HG02763 (cell line): ENCODE measurements around the gene ATN1.

Experiments
- ATAC-seq: cut with Tn5 transposase; IDR thresholded peaks from one replicate; pipeline ENCODE4 v1.9.1; 2021; ENCODE audit warnings: mild to moderate bottlenecking, moderate library complexity; ENCODE audit not compliant: unreplicated experiment

ATN1 gene

DNA sequence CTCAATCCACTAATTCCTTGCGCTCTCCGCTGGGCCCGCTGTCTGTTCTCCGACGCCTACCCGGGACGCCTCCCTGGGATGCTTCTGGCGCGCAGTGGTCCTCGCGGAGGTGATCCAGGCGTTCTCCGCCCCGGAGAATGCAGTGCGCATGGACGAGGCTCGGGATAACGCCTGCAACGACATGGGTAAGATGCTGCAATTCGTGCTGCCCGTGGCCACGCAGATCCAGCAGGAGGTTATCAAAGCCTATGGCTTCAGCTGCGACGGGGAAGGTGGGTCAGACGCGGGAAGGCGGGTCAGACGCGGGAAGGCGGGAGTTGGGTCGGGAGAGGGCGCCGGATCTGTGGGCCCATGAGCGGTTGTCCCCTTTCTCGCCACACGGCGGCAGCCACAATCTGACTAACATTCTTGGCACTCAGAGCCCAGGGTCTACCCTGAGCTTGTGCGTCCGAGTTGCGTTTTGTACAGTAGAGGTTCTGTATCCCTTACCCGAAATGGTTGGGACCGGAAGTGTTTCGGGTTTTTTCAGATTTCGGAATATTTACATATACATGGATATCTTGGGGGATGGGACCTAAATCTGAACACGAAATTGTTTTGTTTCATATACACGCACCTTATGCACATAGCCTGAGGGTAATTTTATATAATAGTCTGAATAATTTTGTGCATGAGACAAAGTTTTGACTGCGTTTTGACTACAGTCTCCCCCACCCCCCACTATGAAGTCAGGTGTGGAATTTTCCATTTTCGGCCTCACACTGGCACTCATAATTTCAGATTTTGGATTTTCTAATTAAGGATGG, 16.8 kb downstream of the ATN1 start:
- peak; percentile 43 for ATAC-seq

- no peak for ATAC-seq
Observed at GRCh38 chr12:6945613-6946012, 17.9 kb downstream of the ATN1 start.

- ATAC-seq = peak; percentile 22
Observed at GRCh38 chr12:6946033-6946919, 18.5 kb downstream of the ATN1 start.

- no peak for ATAC-seq
Observed at GRCh38 chr12:6946920-6947374, 19.2 kb downstream of the ATN1 start.

DNA sequence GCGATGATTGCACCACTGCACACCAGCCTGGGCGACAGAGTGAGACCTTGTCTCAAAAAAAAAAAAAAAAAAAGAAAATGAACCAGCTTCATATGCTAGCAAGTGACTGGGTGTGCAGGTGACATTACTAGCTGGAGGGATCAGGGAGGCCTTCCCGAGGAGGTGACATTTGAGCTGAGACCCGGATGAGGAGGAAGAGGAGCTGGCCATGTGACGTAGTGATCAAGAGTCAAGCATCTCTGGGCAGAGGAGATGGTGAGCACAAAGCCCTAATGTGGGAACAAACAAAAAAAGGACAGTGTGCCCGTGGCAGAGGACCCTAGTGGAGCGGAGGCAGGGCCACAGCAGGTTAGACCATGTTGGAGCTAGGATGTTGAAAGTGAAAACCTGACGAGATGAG, 19.9 kb downstream of the ATN1 start:
- no peak for ATAC-seq

- ATAC-seq = no peak
Observed at GRCh38 chr12:6948873-6949594, 21.3 kb downstream of the ATN1 start.

DNA sequence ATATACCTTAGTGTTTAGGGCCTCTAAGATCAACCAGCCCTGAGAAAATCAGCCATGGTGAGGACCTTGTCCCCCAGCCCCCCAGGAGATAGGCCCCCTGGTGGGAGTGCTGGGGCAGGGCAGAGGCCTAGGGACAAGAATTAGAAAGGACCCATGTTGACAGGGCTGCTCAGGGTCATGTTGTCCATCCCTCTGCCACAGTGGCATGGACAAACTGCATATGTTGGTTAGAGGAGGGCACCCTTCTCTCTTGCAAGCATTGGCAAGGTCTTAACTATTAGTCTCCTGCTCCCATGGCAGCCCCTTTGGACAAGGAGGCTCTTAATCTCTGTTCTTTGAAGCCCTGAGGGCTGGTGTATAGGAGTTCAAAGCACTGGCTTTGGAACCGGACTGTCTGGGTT, 22.6 kb downstream of the ATN1 start:
- ATAC-seq = no peak

DNA sequence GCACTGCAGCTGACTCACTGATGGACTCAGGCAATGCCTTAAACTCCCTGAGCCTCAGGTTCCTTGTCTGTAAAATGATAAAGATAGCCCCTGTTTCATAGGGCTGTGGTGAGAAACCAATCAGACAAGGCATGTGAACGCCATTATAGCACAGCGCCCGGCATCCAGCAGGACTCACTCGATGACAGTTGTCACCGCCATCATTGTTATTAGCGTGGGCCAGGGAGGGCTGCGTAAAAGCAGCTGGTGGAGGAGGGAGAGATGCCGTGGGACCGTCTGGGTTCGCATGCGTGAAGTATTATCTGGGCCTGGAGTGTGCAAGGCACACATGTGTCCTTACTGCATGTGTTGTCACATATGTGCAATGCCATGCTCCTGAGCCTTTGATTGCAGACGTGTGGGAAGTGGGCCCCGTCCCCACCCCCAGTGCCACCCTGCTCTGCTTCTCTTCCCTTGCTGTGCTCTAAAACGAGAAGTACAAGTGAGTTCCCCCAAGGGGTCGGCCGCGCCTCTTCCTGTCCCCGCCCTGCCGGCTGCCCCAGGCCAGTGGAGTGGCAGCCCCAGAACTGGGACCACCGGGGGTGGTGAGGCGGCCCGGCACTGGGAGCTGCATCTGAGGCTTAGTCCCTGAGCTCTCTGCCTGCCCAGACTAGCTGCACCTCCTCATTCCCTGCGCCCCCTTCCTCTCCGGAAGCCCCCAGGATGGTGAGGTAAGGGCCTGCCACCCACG, 23.2 kb downstream of the ATN1 start, which contains the start of gene PTPN6:
Gene PTPN6 (plus strand): TSS at position 546 of the 730 bp plus-strand sequence. CDS start 157 bp downstream, at position 703.
- ATAC-seq = no peak

DNA sequence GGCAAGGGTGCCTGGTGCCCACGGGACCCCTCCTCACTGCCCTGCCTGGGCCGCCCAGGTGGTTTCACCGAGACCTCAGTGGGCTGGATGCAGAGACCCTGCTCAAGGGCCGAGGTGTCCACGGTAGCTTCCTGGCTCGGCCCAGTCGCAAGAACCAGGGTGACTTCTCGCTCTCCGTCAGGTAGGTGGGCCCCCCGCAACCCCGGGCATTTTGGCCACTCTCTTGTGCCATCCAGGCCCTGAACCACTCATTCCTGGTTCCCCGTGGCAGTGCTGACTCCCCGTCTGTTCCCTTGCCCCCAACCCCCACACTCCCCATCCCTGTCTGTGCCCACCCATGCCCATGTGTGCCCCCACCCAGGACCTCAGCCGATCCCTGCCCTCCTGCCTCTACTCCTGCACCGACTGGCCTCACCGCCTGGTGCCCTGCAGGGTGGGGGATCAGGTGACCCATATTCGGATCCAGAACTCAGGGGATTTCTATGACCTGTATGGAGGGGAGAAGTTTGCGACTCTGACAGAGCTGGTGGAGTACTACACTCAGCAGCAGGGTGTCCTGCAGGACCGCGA, 23.9 kb downstream of the ATN1 start:
- no peak for ATAC-seq

DNA sequence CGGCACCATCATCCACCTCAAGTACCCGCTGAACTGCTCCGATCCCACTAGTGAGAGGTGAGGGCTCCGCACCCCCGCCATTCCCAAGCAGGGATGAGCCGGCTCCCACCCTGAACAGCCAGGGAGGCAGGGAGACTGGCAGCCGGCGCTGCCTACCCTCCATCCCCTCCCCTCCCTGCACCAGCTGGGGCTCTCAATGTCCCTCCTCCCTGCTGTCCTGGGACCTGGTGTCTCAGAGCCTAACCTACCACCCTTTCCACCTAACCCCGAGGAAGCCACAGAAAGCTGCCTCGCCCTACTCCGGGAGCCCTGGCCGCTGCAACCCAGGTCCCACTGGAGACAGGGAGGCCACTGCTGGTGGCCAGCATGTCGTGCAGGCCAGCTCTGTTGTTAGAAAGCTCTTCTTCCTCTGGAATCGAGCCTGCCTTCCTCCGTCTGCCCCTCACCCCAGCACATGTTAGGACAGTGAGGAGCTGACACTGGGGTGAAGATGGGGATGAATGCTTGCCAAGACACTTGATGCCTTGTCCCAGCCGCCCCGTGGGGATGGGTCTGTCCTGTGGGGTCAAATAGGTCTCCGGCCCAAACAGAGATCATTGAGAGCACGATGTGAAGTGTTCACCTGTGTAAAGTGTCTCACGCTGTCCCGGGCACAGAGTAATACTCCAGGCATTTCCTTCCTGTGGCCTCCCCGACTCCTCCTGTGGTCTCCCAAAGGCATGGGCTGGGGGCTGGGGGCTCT, 24.5 kb downstream of the ATN1 start:
- no peak for ATAC-seq

DNA sequence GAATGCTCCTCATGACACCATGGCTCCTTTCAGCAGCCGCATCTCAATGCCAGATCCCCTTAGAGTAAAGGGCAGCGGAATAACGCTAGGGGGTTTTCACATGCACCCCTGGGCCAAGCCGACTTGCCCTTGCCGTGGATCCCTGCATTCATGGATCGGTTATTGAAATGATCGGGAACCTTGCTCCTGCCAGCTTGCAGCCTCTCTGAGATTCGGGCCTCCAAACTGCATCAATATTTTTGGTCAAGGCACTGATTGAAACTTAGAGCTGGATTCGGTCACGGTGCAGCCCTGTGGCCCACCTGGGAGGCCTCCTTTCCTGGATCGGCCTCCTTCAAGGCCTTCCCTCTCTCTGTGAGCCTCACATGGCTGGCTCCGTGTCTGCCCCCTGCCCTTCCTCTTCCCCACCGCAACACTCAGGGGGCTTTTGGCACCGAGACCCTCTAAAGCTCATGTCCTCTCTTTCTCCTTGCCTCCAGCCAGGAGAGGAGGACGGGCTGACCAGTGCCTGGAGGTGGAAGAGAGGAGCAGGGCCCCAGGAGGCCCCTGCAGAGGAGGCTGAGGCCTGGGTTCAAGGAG, 25.2 kb downstream of the ATN1 start:
- no peak for ATAC-seq

DNA sequence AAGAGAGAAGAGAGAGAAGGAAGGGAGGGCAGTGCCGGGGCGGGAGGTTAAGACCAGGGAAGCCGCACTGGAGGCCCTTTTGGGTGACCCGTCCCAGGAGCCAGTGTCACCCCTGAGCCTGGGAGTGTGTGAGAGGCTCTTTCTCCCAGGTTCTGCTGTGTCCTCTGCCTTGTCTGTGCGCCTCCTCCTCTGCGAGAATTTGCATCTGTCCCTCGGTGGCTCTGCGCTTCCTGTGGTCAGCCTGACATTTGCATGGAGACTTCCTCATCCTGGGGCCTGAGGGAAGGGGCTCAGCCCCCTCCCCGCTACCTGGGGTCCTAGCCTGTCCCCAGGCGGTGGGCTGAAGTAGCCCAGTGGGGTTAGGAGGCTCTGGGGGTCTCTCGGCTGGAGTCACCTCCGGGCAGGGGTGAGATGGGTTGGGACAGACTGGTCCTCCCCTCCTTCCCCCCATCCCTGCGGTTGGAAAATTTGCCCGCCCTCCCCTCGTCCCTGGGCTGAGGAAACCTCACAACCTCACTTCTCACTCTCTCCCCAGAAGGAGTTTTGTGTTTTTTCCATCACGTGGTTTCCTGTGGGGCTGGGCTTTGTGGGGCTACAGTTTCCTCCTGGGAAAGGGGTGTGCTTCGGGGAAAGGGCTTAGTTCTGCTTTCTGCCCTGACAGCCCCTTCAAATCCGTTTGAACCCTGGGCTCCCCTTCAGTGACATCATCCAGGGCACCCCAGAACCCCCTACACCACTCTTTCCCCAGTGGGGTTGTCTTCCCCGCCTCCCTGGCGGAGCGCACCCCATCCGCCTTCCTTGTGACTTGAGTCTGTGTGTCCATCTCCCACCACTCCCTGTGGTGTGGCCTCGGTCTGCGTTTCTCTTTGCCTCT, 25.9 kb downstream of the ATN1 start:
- ATAC-seq = peak; percentile 47

- ATAC-seq = no peak
Observed at GRCh38 chr12:6954316-6955107, 26.8 kb downstream of the ATN1 start.

DNA sequence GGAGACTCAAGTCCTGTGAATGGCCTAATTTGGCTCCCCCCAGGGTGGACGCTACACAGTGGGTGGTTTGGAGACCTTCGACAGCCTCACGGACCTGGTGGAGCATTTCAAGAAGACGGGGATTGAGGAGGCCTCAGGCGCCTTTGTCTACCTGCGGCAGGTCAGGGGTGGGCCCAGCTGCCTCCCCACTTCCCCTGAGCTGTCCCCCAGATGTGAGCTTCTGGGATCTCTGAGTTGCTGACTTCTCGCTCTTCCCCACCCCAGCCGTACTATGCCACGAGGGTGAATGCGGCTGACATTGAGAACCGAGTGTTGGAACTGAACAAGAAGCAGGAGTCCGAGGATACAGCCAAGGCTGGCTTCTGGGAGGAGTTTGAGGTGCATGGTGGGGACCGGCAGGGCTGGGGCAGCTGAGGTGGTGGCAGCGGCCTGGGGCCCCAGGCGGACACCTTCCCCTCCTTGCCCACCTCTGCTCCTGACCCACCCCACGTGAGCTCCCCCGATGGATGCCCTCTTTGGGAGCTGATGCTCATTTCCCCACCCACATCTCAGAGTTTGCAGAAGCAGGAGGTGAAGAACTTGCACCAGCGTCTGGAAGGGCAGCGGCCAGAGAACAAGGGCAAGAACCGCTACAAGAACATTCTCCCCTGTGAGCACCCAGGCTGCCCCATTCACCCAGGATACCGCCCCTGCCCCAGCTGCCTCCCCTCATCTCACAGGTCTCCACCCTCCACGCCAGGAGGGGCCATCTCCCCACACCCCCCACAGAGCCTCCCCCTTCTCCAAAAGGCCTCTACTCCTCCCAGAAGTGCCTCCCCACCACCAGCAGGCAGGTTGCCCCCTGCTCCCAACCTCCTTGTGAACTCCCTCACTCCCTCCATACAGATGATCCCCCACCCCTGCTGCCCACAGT, 27.6 kb downstream of the ATN1 start:
- ATAC-seq = no peak

DNA sequence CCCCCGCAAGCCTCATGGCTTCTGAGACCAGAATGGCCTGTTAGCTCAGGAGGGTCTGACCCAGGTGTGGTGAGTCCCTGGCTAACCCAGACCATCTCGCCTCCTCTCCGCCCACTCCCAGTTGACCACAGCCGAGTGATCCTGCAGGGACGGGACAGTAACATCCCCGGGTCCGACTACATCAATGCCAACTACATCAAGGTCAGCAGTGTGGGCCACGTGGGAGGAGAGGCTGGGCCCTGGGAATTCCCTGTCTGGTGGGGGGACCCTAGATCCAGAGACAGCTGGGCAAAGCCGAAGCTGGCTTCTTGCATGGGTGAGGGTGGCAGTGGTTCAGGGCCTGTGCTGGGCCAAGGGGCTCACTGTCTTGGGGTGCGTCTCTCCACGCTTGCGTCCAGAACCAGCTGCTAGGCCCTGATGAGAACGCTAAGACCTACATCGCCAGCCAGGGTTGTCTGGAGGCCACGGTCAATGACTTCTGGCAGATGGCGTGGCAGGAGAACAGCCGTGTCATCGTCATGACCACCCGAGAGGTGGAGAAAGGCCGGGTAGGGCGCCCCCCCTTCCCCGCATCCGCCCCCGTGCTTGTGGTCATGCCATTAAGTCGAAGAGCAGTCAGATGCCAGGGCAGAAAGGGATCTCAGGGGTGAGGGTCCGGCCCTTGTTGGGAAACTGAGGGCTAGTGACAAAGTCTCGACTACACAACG, 28.4 kb downstream of the ATN1 start:
- ATAC-seq = no peak
